Epithelial cell of proximal tubule (primary cell): ENCODE measurements around the gene HDAC4. TPM values are rescaled to one million over a fixed set of nuclear protein-coding genes. Genes with fewer than 3 reads are reported as not detected.

Experiments
- DNase-seq: peaks from one replicate; pipeline ENCODE4 v3.0.0-alpha.2; 2011; ENCODE audit warnings: low read depth
- H3K4me3 ChIP-seq: 2 replicates; pipeline ENCODE4 v1.5.1; 2011; ENCODE audit warnings: low read depth, mild to moderate bottlenecking, low read length
- CTCF ChIP-seq: conservative IDR thresholded peaks from 2 replicates; pipeline ENCODE4 v1.5.1; 2012; ENCODE audit warnings: low read depth, mild to moderate bottlenecking, low read length
- total RNA-seq: library from RNA; depleted of rRNA; stranded (reverse); fragments of >200 nt; gene quantifications from 2 replicates; pipeline ENCODE4 v1.2.3, GENCODE V29; 2015

Gene HDAC4
- total RNA-seq, 1 donor from 2014 or later = 23.2 TPM

GRCh38 chr2:239341146-239341732 lies 59.6 kb downstream of the HDAC4 start:
- no peak for DNase-seq
- H3K4me3 ChIP-seq = no peak overlapping the region
- no peak for TF ChIP-seq CTCF

- no peak for DNase-seq
- no peak overlapping the region for H3K4me3 ChIP-seq
- no peak for TF ChIP-seq CTCF
Observed at GRCh38 chr2:239339726-239340601, 60.9 kb downstream of the HDAC4 start.

DNA sequence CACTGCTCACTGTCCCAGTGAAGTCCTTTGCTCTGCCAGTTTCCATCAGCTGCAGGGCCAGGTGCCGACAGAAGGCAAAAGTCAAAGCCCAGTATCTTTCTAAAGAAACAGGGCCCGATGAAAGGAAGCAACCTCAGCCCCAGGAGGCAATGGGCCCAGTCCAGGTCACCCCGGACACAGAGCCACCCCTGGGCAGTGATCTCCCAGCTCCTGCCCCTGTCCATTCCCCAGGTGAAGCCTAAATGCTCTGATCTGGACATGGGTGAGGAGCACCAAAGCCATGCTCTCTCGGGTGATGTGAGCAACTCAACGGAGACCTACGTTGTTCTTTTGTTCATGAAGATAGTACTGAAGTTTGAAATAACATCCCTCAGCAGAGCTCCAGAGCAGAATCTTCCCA lies 61.6 kb downstream of the HDAC4 start:
- no peak for TF ChIP-seq CTCF
- DNase-seq = no peak
- no peak overlapping the region for H3K4me3 ChIP-seq

DNA sequence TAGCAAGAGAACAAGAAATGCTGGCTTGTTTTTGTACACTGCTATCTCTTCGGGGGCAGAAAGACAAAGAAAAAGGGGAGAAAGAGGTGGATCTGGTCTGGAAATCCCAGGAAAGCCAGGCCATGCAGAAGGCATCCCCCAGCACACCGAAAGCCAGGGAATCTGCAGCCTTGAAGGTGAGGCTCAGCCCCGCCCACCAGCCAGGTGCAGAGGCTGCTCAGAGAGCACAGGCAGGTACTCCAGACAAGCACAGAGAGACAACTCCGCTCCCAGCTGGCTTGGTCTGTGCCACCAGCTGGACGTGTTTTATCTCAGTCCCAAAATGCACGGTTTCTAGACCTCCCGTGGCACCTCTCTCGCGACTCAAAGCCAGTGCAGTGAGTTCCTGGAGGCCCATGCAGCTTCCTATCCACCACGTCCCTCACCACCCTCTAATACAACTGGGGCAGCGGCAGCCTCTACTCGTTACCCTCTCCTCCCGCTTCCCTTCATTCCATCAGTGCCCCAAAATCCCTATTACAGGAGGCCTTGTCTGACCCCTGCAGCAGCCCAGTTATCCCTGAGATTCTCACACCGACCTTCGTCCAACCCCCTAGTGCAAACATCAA lies 62.8 kb downstream of the HDAC4 start:
- DNase-seq = no peak
- no peak for TF ChIP-seq CTCF
- H3K4me3 ChIP-seq = no peak overlapping the region

- DNase-seq = no peak
- H3K4me3 ChIP-seq = no peak overlapping the region
- TF ChIP-seq CTCF = no peak
Observed at GRCh38 chr2:239337122-239337876, 63.5 kb downstream of the HDAC4 start.

DNA sequence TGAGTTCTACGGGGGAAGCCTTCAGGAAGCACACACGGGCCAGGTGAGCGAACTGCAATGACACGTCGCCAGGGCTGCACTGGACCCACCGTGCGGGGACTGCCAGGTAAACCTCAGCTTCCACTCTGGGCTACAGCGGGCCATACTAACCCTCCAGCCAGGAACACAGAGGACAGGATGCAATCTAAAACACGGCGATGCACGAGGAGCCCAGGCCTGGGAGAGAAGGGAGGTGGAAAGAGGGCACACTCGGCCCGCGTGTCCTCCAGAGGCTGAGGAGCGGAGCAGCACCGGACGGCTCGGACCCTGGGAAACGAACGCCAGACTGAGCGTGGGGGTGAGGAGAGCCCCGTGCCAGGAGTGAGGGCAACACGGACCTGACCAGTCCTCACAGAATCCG lies 69.3 kb downstream of the HDAC4 start:
- no peak for DNase-seq

More for the DNA sequence above, 69.3 kb downstream of the HDAC4 start:
- no peak for TF ChIP-seq CTCF
- no peak overlapping the region for H3K4me3 ChIP-seq
